ENCODE measurements around the gene TEAD4. TPM values are rescaled to one million over a fixed set of nuclear protein-coding genes. Genes with fewer than 3 reads are reported as not detected.

Gene TEAD4
- total RNA-seq, 1 experiment from 2014 or later = 96.2 TPM

- no TSS peak for BruUV-seq (replicated peaks)
- no peak for DNase-seq
- intact Hi-C loops (cut with micrococcal nuclease; ENCODE audit: unreplicated experiment) = no loop called here
- Mint-ChIP-seq H3K4me1 (ENCODE audit: low read depth, unreplicated experiment) (peaks cover 7% of the 10 kb centered on the region), H3K27me3 (ENCODE audit: insufficient read depth, unreplicated experiment) (no peaks in the 10 kb centered on the region), H3K4me3 (ENCODE audit: unreplicated experiment) (no peak overlapping the region), H3K9me3 (ENCODE audit: unreplicated experiment) (no peaks in the 10 kb centered on the region), H3K36me3 (ENCODE audit: insufficient read depth, unreplicated experiment) (peaks cover 43% of the 10 kb centered on the region), H3K27ac (ENCODE audit: unreplicated experiment) (no peak overlapping the region)
- Histone ChIP-seq H3K36me3 (ENCODE audit: control insufficient read depth, insufficient read depth, low read length) (no peaks in the 10 kb centered on the region; the same call in 1 of the 2 replicates), H3K4me3 (ENCODE audit: low read depth, low read length) (no peak overlapping the region), H3K27me3 (replicated peaks; ENCODE audit: control insufficient read depth, insufficient read depth, low read length) (no peaks in the 10 kb centered on the region), H3K9me3 (no peaks in the 10 kb centered on the region), H3K4me1 (no peaks in the 10 kb centered on the region)
- ChIA-PET POLR2A (interaction anchor here (0.7 kb wide), 1 partner anchor 35 kb away, joined by 3 read pairs; no protein-coding TSS in a partner anchor), CTCF (interaction anchor here (0.6 to 1.6 kb wide), 2 partner anchors 27 to 191 kb away, joined by 4 to 5 read pairs; no protein-coding TSS in a partner anchor)
- TF ChIP-seq CTCF (IDR thresholded peaks at IDR 0.05; ENCODE audit: insufficient read depth in 1 of 2, low read depth in 1 of 2, low read length in 1 of 2, severe bottlenecking in 1 of 2, unreplicated experiment in 1 of 2) = no peak
Measured at GRCh38 chr12:3045989-3046388, 86.8 kb downstream of the TEAD4 start.

- Mint-ChIP-seq H3K4me1 (ENCODE audit: low read depth, unreplicated experiment) (peaks cover 7% of the 10 kb centered on the region), H3K27ac (ENCODE audit: unreplicated experiment) (no peak overlapping the region), H3K36me3 (ENCODE audit: insufficient read depth, unreplicated experiment) (peaks cover 36% of the 10 kb centered on the region), H3K4me3 (ENCODE audit: unreplicated experiment) (no peak overlapping the region), H3K27me3 (ENCODE audit: insufficient read depth, unreplicated experiment) (no peaks in the 10 kb centered on the region), H3K9me3 (ENCODE audit: unreplicated experiment) (no peaks in the 10 kb centered on the region)
- POLR2A ChIA-PET = no interaction called here
- no peaks in the 10 kb centered on the region for H3K4me1 ChIP-seq
- H3K9me3 ChIP-seq = no peaks in the 10 kb centered on the region
- DNase-seq = no peak
- CTCF ChIA-PET = no interaction called here
- H3K27me3 ChIP-seq (replicated peaks; ENCODE audit: control insufficient read depth, insufficient read depth, low read length) = no peaks in the 10 kb centered on the region
- BruUV-seq (replicated peaks) = no TSS peak
- no peak for TF ChIP-seq CTCF (IDR thresholded peaks at IDR 0.05; ENCODE audit: insufficient read depth in 1 of 2, low read depth in 1 of 2, low read length in 1 of 2, severe bottlenecking in 1 of 2, unreplicated experiment in 1 of 2)
- no peak overlapping the region for H3K4me3 ChIP-seq (ENCODE audit: low read depth, low read length)
- intact Hi-C loops (cut with micrococcal nuclease; ENCODE audit: unreplicated experiment) = no loop called here
- H3K36me3 ChIP-seq (ENCODE audit: control insufficient read depth, insufficient read depth, low read length) = no peaks in the 10 kb centered on the region
Measured at GRCh38 chr12:3046441-3047200, 87.4 kb downstream of the TEAD4 start.

GRCh38 chr12:3047961-3048360 is 88.8 kb downstream of the TEAD4 start:
- BruUV-seq (replicated peaks) = no TSS peak
- CTCF ChIA-PET = no interaction called here
- Mint-ChIP-seq H3K27me3 (ENCODE audit: insufficient read depth, unreplicated experiment) (no peaks in the 10 kb centered on the region), H3K27ac (ENCODE audit: unreplicated experiment) (no peak overlapping the region), H3K4me1 (ENCODE audit: low read depth, unreplicated experiment) (peaks cover 7% of the 10 kb centered on the region), H3K4me3 (ENCODE audit: unreplicated experiment) (no peak overlapping the region), H3K36me3 (ENCODE audit: insufficient read depth, unreplicated experiment) (peaks cover 23% of the 10 kb centered on the region), H3K9me3 (ENCODE audit: unreplicated experiment) (no peaks in the 10 kb centered on the region)
- H3K4me3 ChIP-seq (ENCODE audit: low read depth, low read length) = no peak overlapping the region
- no peaks in the 10 kb centered on the region for H3K36me3 ChIP-seq (ENCODE audit: control insufficient read depth, insufficient read depth, low read length)
- no peaks in the 10 kb centered on the region for H3K9me3 ChIP-seq
- intact Hi-C loops (cut with micrococcal nuclease; ENCODE audit: unreplicated experiment) = no loop called here
- no peaks in the 10 kb centered on the region for H3K27me3 ChIP-seq (replicated peaks; ENCODE audit: control insufficient read depth, insufficient read depth, low read length)
- no peaks in the 10 kb centered on the region for H3K4me1 ChIP-seq
- no peak for DNase-seq
- no peak for TF ChIP-seq CTCF (IDR thresholded peaks at IDR 0.05; ENCODE audit: insufficient read depth in 1 of 2, low read depth in 1 of 2, low read length in 1 of 2, severe bottlenecking in 1 of 2, unreplicated experiment in 1 of 2)
- POLR2A ChIA-PET = no interaction called here
